Measurements from ENCODE around the gene CNTNAP2.
"Not testable (repeated sequence)": the region's sequence is repeated elsewhere in the genome, so short reads cannot be mapped to it uniquely, and the experiment has no call there.

The CNTNAP2 gene

DNA sequence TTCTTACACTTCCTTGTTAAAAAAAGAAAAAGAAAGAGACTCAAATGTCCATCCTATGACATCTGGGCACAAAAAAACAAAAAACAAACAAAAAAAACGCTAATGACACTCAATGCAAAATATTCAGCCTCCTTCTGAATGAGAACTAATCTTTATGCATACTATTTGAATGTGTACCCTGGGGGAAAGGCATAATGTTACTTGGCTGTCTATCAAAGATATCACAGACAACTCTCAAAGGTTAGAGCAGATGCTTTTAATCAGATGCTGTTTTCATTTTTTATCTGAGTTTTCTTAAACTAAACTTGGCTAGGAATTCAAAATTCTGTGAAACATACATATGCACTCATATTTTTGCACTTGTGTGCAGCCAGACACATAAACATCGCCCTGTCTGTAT, 745.8 kb downstream of the CNTNAP2 start:
- no peak for DNase-seq (ENCODE audit: extremely low read depth in 1 of 2, low read depth in 1 of 2)

- DNase-seq (ENCODE audit: extremely low read depth in 1 of 2, low read depth in 1 of 2), result no peak
Observed at GRCh38 chr7:146864644-146865043, 748.0 kb downstream of the CNTNAP2 start.

DNA sequence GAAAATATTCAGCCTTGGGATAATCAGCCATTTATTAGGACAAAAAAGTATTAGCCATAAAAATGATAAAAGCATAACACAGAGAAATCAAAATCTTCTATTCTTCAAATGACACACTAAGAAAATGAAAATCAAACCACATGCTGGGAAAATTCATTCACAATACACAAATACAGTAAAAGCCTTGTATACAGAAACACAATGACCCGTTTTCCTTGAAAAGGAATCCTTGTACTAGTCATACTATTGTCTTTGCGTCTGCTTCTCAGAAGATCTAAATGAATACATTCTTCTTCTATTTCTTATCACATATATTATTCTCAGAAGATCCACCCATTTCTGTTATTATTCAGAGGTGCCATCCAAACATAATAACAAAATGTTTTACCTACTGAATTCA, 749.1 kb downstream of the CNTNAP2 start:
- DNase-seq (ENCODE audit: extremely low read depth in 1 of 2, low read depth in 1 of 2), result no peak

GRCh38 chr7:146874722-146875121, 758.1 kb downstream of the CNTNAP2 start:
- DNase-seq (ENCODE audit: extremely low read depth in 1 of 2, low read depth in 1 of 2), result no peak

- no peak for DNase-seq (ENCODE audit: extremely low read depth in 1 of 2, low read depth in 1 of 2)
Observed at GRCh38 chr7:146875237-146875785, 758.7 kb downstream of the CNTNAP2 start.

DNA sequence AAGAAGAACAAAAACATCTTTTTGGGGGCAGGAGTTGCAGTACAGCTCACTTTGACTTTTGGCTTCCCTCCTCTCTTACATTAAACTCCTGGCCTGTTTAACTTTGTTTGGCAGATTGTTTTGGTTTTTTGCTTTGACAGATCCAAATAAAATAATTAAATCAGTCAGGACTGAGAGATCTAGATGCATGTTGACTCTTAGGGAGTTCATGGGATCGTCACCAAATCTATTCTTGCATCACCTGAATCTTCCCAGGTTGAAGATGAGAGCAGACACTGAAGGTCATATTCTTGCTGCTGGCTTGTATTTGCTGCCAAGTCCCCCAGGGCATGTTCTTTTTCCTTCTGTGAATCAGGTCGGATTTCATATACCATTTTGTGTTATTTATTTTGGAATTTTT, 759.4 kb downstream of the CNTNAP2 start:
- no peak for DNase-seq (ENCODE audit: extremely low read depth in 1 of 2, low read depth in 1 of 2)

- no peak for DNase-seq (ENCODE audit: extremely low read depth in 1 of 2, low read depth in 1 of 2)
Observed at GRCh38 chr7:146876411-146876810, 759.8 kb downstream of the CNTNAP2 start.

DNA sequence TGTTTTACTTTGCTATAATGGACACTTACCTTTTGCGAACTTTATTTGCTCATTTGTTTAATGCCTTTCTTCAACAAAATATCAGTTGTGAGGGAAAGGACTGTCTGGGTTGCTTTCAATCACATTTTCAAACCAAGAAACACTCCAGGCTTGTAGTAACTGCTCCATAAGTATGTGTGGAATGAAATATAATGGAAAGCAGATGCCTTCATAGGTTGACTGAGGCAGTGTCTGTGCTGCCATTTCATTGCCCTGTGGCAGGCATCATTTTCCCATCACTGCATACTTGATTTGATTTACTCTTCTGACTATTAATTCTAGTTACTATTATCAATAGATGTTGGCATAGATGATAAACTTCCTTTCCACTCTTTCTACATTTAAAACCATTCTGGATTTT, 762.3 kb downstream of the CNTNAP2 start:
- no peak for DNase-seq (ENCODE audit: extremely low read depth in 1 of 2, low read depth in 1 of 2)

DNA sequence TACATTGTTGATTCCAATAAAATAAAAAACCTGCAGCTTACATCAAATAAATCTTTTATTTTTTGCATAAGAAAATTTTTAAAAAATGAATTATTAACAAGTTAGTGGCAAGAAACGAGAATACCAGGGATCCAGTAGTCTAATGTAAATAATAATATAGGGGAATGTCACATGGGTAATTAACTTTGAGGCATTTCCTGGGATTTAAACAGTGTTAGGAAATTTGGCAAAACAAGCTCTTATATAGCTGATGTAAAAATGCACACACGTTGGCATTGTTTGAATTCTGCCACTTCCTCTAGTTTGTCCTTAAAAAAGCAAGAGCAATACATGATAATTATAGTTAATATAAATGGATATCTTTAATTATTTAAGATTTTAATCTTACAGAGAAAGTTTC, 768.6 kb downstream of the CNTNAP2 start:
- DNase-seq (ENCODE audit: extremely low read depth in 1 of 2, low read depth in 1 of 2), result no peak

DNA sequence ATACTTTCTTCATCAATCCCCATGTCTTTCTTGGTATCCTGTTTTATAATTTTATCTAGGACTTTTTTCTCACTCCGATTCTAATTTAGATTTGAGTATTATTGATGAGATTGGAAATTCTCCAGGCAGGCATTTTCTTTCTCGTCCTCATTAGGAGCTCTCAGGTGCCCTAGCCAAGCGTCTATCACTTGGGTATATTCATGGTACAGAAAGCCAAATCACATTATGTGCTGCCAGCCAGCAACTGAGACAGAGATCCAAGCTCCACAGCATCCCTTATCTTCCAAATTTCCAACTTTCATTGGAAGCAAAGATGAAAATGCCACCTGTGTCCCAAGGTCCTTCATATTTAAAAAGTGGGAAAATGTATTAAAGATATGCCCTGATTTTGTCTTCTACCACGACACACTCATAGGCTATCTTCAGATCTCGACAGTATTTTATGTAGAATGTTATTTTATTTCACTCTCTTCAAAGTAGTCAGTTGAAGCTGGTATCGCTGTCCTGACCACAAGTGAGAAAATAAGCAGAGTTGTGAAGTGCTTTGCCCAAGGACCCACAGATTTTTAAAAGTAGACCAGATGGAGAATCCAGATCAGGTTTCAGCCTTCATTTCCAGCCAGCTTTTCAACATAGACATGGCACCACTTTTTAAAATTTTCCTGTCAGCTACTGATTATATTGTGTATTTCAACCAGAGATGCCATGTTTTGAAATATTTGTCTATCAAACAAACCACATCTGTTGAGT, 773.4 kb downstream of the CNTNAP2 start:
- DNase-seq (ENCODE audit: extremely low read depth in 1 of 2, low read depth in 1 of 2), result no peak

GRCh38 chr7:146892151-146892550, 775.5 kb downstream of the CNTNAP2 start:
- DNase-seq (ENCODE audit: extremely low read depth in 1 of 2, low read depth in 1 of 2), result no peak

- no peak for DNase-seq (ENCODE audit: extremely low read depth in 1 of 2, low read depth in 1 of 2)
Observed at GRCh38 chr7:146894927-146895326, 778.3 kb downstream of the CNTNAP2 start.

GRCh38 chr7:146902266-146902665, 785.7 kb downstream of the CNTNAP2 start:
- no peak for DNase-seq (ENCODE audit: extremely low read depth in 1 of 2, low read depth in 1 of 2)

- no peak for DNase-seq (ENCODE audit: extremely low read depth in 1 of 2, low read depth in 1 of 2)
Observed at GRCh38 chr7:146902728-146903127, 786.1 kb downstream of the CNTNAP2 start.

DNA sequence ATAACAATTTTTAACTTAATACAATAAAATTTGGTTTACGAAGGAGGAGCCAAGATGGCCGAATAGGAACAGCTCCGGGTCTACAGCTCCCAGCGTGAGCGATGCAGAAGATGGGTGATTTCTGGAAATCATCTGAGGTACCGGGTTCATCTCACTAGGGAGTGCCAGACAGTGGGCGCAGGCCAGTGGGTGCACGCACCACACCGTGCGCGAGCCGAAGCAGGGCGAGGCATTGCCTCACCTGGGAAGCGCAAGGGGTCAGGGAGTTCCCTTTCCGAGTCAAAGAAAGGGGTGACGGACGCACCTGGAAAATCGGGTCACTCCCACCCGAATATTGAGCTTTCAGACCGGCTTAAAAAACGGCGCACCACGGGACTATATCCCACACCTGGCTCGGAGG, 789.1 kb downstream of the CNTNAP2 start:
- not testable (repeated sequence) for DNase-seq (ENCODE audit: extremely low read depth in 1 of 2, low read depth in 1 of 2)

GRCh38 chr7:146922782-146923181, 806.2 kb downstream of the CNTNAP2 start:
- no peak for DNase-seq (ENCODE audit: extremely low read depth in 1 of 2, low read depth in 1 of 2)

- no peak for DNase-seq (ENCODE audit: extremely low read depth in 1 of 2, low read depth in 1 of 2)
Observed at GRCh38 chr7:146926841-146927240, 810.2 kb downstream of the CNTNAP2 start.

DNA sequence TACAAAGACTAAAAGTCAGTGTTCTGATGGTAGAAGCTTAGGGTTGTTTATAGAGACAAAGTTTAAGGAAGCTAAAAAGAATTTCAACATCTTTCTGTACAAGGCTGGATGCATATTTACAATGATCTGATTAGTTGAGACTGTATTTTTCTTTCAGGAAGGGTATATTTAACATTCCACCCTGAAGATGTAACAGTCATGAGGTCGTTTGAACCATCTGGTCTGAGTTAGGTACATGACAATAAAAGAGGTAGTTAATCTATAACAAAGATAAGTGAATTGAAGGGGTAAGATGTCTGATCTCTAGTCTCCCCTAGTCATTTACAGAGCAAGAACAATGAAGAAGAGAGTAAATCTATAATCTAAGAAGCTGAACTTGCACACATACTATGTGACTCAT, 821.2 kb downstream of the CNTNAP2 start:
- DNase-seq (ENCODE audit: extremely low read depth in 1 of 2, low read depth in 1 of 2), result no peak

GRCh38 chr7:146943483-146943882, 826.9 kb downstream of the CNTNAP2 start:
- DNase-seq (ENCODE audit: extremely low read depth in 1 of 2, low read depth in 1 of 2), result no peak

DNA sequence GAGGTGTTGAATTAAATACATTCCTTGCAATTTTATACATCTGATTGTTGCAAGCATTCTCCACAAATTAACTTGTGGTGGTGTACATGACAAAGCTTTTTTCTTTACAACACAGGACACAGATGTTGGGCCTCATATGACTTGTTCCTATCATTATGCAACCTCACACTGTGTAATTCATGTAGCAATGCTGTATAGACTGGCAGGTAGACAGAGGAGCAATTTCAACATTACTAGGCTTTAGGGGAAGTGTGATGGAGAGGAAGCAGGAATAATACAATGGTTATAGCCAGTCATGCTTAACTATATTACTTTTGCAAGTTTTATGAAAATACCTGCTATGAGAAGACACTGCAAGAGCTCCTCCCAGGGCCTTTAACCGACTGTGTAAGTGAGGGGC, 832.1 kb downstream of the CNTNAP2 start:
- no peak for DNase-seq (ENCODE audit: extremely low read depth in 1 of 2, low read depth in 1 of 2)

DNA sequence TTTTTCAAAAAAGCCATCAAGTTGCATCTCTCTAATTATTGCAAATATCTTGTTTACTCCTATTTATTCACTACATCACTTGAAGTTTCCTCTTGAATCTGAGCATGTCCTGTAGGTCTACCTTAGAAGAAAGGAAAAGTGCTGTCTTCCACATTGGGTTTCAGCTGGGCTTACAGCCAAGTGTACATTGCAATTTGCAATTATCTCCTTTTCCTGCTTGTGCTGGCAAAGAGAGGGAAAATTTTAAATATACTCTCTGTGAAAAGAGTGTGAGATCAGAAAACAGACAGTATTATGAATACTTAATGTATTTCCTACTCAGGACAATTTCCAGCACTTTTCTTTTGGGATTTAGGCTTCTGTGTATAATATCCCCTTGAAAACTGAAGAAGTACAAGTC, 839.7 kb downstream of the CNTNAP2 start:
- DNase-seq (ENCODE audit: extremely low read depth in 1 of 2, low read depth in 1 of 2), result no peak

- DNase-seq (ENCODE audit: extremely low read depth in 1 of 2, low read depth in 1 of 2), result no peak
Observed at GRCh38 chr7:146956853-146957252, 840.3 kb downstream of the CNTNAP2 start.
